ENCODE measurements around the gene BBS5.

The BBS5 gene

GRCh38 chr2:169478745-169479256 lies 493 bp upstream of the BBS5 start:
- DNase-seq (ENCODE audit: low read depth): peak; percentile 7
- TF ChIP-seq CTCF (IDR thresholded peaks at IDR 0.05; ENCODE audit: low read depth, low read length): no peak
- no peak for TF ChIP-seq MYC (IDR thresholded peaks at IDR 0.05; ENCODE audit: low read depth, low read length)
- TF ChIP-seq MAX (IDR thresholded peaks at IDR 0.05; ENCODE audit: low read depth, low read length): no peak
- TF ChIP-seq POLR2A (IDR thresholded peaks at IDR 0.05; ENCODE audit: extremely low read depth, insufficient read length): no peak
- peak overlapping the region; percentile 75 for H3K4me3 ChIP-seq (ENCODE audit: low read depth, low read length)

GRCh38 chr2:169480079-169480465 lies 778 bp downstream of the BBS5 start:
- TF ChIP-seq POLR2A (IDR thresholded peaks at IDR 0.05; ENCODE audit: extremely low read depth, insufficient read length) (no peak), CTCF (IDR thresholded peaks at IDR 0.05; ENCODE audit: low read depth, low read length) (no peak), MYC (IDR thresholded peaks at IDR 0.05; ENCODE audit: low read depth, low read length) (no peak), MAX (IDR thresholded peaks at IDR 0.05; ENCODE audit: low read depth, low read length) (no peak)
- no peak for DNase-seq (ENCODE audit: low read depth)

GRCh38 chr2:169485650-169486138 lies 6.4 kb downstream of the BBS5 start:
- no peak for TF ChIP-seq CTCF (IDR thresholded peaks at IDR 0.05; ENCODE audit: low read depth, low read length)
- no peak for TF ChIP-seq MAX (IDR thresholded peaks at IDR 0.05; ENCODE audit: low read depth, low read length)
- no peak for TF ChIP-seq POLR2A (IDR thresholded peaks at IDR 0.05; ENCODE audit: extremely low read depth, insufficient read length)
- no peak for TF ChIP-seq MYC (IDR thresholded peaks at IDR 0.05; ENCODE audit: low read depth, low read length)
- H3K4me3 ChIP-seq (ENCODE audit: low read depth, low read length): no peak overlapping the region
- no peak for DNase-seq (ENCODE audit: low read depth)

More at GRCh38 chr2:169480079-169480465, 778 bp downstream of the BBS5 start:
- H3K4me3 ChIP-seq (ENCODE audit: low read depth, low read length): peak overlapping the region; percentile 75

GRCh38 chr2:169486487-169486886 lies 7.2 kb downstream of the BBS5 start:
- TF ChIP-seq MYC (IDR thresholded peaks at IDR 0.05; ENCODE audit: low read depth, low read length) (no peak), POLR2A (IDR thresholded peaks at IDR 0.05; ENCODE audit: extremely low read depth, insufficient read length) (no peak), MAX (IDR thresholded peaks at IDR 0.05; ENCODE audit: low read depth, low read length) (no peak), CTCF (IDR thresholded peaks at IDR 0.05; ENCODE audit: low read depth, low read length) (no peak)

GRCh38 chr2:169490834-169491233 lies 11.5 kb downstream of the BBS5 start:
- H3K4me3 ChIP-seq (ENCODE audit: low read depth, low read length): no peak overlapping the region
- TF ChIP-seq MAX (IDR thresholded peaks at IDR 0.05; ENCODE audit: low read depth, low read length) (no peak), MYC (IDR thresholded peaks at IDR 0.05; ENCODE audit: low read depth, low read length) (no peak), CTCF (IDR thresholded peaks at IDR 0.05; ENCODE audit: low read depth, low read length) (no peak), POLR2A (IDR thresholded peaks at IDR 0.05; ENCODE audit: extremely low read depth, insufficient read length) (no peak)
- DNase-seq (ENCODE audit: low read depth): no peak

More at GRCh38 chr2:169486487-169486886, 7.2 kb downstream of the BBS5 start:
- no peak for DNase-seq (ENCODE audit: low read depth)
- no peak overlapping the region for H3K4me3 ChIP-seq (ENCODE audit: low read depth, low read length)
